Ureter (tissue), 1 donor: ENCODE data around the gene ADPRHL1. TPM values are rescaled to one million over a fixed set of nuclear protein-coding genes. Genes with fewer than 3 reads are reported as not detected.

Source experiments
- DNase-seq: peaks from one replicate; pipeline ENCODE4 v3.0.0-alpha.2; 2020; ENCODE audit warnings: low spot score
- total RNA-seq: library from RNA; stranded (reverse); gene quantifications from one replicate; pipeline ENCODE4 v1.2.4, GENCODE V29; 2023
- donor health status: DM: yes; HTN: yes; CAD: no.

The ADPRHL1 gene
- total RNA-seq, 1 donor from 2014 or later = 4.2 TPM

- no peak for DNase-seq
Measured at GRCh38 chr13:113432506-113433270, 20.6 kb downstream of the ADPRHL1 start.

GRCh38 chr13:113431171-113431570 lies 22.1 kb downstream of the ADPRHL1 start:
- DNase-seq = no peak

GRCh38 chr13:113430378-113431110 lies 22.7 kb downstream of the ADPRHL1 start:
- no peak for DNase-seq

- DNase-seq = no peak
Measured at GRCh38 chr13:113429608-113429985, 23.7 kb downstream of the ADPRHL1 start.

GRCh38 chr13:113428871-113429607 lies 24.2 kb downstream of the ADPRHL1 start:
- no peak for DNase-seq

GRCh38 chr13:113428469-113428865 lies 24.8 kb downstream of the ADPRHL1 start:
- DNase-seq = no peak

GRCh38 chr13:113427562-113428468 lies 25.5 kb downstream of the ADPRHL1 start:
- DNase-seq = no peak

GRCh38 chr13:113426591-113426986 lies 26.7 kb downstream of the ADPRHL1 start:
- no peak for DNase-seq

- DNase-seq = no peak
Measured at GRCh38 chr13:113425941-113426590, 27.2 kb downstream of the ADPRHL1 start.

- no peak for DNase-seq
Measured at GRCh38 chr13:113423520-113424163, 29.6 kb downstream of the ADPRHL1 start.

GRCh38 chr13:113422807-113423519 lies 30.3 kb downstream of the ADPRHL1 start:
- no peak for DNase-seq

- DNase-seq = no peak
Measured at GRCh38 chr13:113421673-113422270, 31.5 kb downstream of the ADPRHL1 start.

GRCh38 chr13:113420833-113421600 lies 32.3 kb downstream of the ADPRHL1 start:
- DNase-seq = no peak

GRCh38 chr13:113420232-113420631 lies 33.1 kb downstream of the ADPRHL1 start:
- DNase-seq = no peak

GRCh38 chr13:113419531-113420193 lies 33.6 kb downstream of the ADPRHL1 start:
- DNase-seq = no peak

GRCh38 chr13:113418722-113419049 lies 34.6 kb downstream of the ADPRHL1 start:
- DNase-seq = no peak

- no peak for DNase-seq
Measured at GRCh38 chr13:113417836-113418721, 35.2 kb downstream of the ADPRHL1 start.
